Smooth muscle cell (in vitro differentiated cells): ENCODE data around the gene PCDHGA6. TPM values are rescaled to one million over a fixed set of nuclear protein-coding genes. Genes with fewer than 3 reads are reported as not detected.
"Not testable (repeated sequence)": the region's sequence is repeated elsewhere in the genome, so short reads cannot be mapped to it uniquely, and the experiment has no call there.

Experiments used
- DNase-seq: peaks from one replicate; lab custom pipeline; 2025; ENCODE audit not compliant: unreplicated experiment; lab: John Stamatoyannopoulos, UW
- H2AFZ ChIP-seq: fragments of 200-600 bp; sonication (generic); 2 replicates; pipeline ENCODE4 v1.6.0; 2016; ENCODE audit warnings: antibody characterized with exemption, low read depth, mild to moderate bottlenecking
- H3F3A ChIP-seq: fragments of 200-600 bp; sonication (generic); 2 replicates; pipeline ENCODE4 v1.6.0; 2017; ENCODE audit warnings: antibody characterized with exemption, low read depth
- H3K27ac ChIP-seq: fragments of 200-600 bp; sonication (generic); 2 replicates; pipeline ENCODE4 v1.5.1; 2016; ENCODE audit warnings: low read depth, mild to moderate bottlenecking
- H3K27me3 ChIP-seq: fragments of 200-600 bp; sonication (generic); 2 replicates; pipeline ENCODE4 v1.6.1; 2016; ENCODE audit warnings: low read depth, mild to moderate bottlenecking
- H3K36me3 ChIP-seq: fragments of 200-600 bp; sonication (generic); 2 replicates; pipeline ENCODE4 v1.5.1; 2016; ENCODE audit warnings: low read depth
- H3K4me1 ChIP-seq: fragments of 200-600 bp; sonication (generic); 2 replicates; pipeline ENCODE4 v1.5.1; 2016; ENCODE audit warnings: low read depth
- H3K4me2 ChIP-seq: fragments of 200-600 bp; sonication (generic); 2 replicates; pipeline ENCODE4 v1.6.0; 2016; ENCODE audit warnings: mild to moderate bottlenecking
- H3K4me3 ChIP-seq: fragments of 200-600 bp; sonication (generic); 2 replicates; pipeline ENCODE4 v1.5.1; 2016; ENCODE audit warnings: mild to moderate bottlenecking
- H3K79me2 ChIP-seq: fragments of 200-600 bp; sonication (generic); 2 replicates; pipeline ENCODE4 v1.6.0; 2016; ENCODE audit warnings: low read depth, mild to moderate bottlenecking
- H3K9ac ChIP-seq: fragments of 200-600 bp; sonication (generic); 2 replicates; pipeline ENCODE4 v1.6.0; 2016; ENCODE audit warnings: low read depth
- H3K9me3 ChIP-seq: fragments of 200-600 bp; sonication (generic); replicated peaks from 2 replicates; pipeline ENCODE4 v1.5.1; 2016; ENCODE audit warnings: low read depth
- H4K20me1 ChIP-seq: fragments of 200-600 bp; sonication (generic); 2 replicates; pipeline ENCODE4 v1.6.0; 2016; ENCODE audit warnings: low read depth
- CTCF ChIP-seq: fragments of 200-600 bp; sonication (generic); IDR thresholded peaks from 2 replicates; pipeline ENCODE4 v1.5.1; 2017; ENCODE audit warnings: borderline replicate concordance, mild to moderate bottlenecking, antibody characterized with exemption; ENCODE audit not compliant: insufficient read depth, poor library complexity, severe bottlenecking
- WGBS: methylation state at CpG from one replicate; pipeline ENCODE4 v1.1.7; 2016; ENCODE audit warnings: low lambda C conversion rate; 5-methylcytosine and 5-hydroxymethylcytosine counted together
- polyA plus RNA-seq: library from polyadenylated mRNA; unstranded; fragments of >200 nt; fragmentation: Nextera tagmentation; extraction: Ambion mirVana; gene quantifications from 2 replicates; pipeline ENCODE4 v1.2.1, GENCODE V29; 2016
- total RNA-seq: library from RNA; depleted of rRNA; stranded (reverse); fragments of >200 nt; gene quantifications from 2 replicates; pipeline ENCODE4 v1.2.3, GENCODE V29; 2014

Gene PCDHGA6
- total and polyA plus RNA-seq, 2 experiments from 2014 or later, result 0.27 TPM; not detected in 1

DNA sequence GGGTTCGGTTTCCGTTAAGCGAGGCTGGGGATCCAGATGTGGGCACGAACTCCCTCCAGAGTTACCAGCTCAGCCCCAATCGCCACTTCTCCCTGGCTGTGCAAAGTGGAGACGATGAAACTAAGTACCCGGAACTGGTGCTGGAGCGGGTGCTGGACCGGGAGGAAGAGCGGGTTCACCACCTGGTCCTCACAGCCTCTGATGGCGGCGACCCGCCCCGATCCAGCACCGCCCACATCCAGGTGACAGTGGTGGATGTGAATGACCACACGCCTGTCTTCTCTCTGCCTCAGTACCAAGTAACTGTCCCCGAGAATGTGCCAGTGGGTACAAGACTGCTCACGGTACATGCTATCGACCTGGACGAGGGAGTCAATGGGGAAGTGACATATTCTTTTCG is 9.7 kb downstream of the PCDHGA6 start:
- Histone ChIP-seq H3K4me3 (no peak overlapping the region), H3K36me3 (no peaks in the 10 kb centered on the region), H3K27me3 (no peaks in the 10 kb centered on the region), H3K27ac (no peak overlapping the region), H3F3A (no peaks in the 10 kb centered on the region), H3K79me2 (no peaks in the 10 kb centered on the region), H3K4me2 (no peak overlapping the region), H3K9ac (no peak overlapping the region), H3K4me1 (no peaks in the 10 kb centered on the region), H2AFZ (no peak overlapping the region), H4K20me1 (no peaks in the 10 kb centered on the region), H3K9me3 (peaks cover 2% of the 10 kb centered on the region)
- no peak for DNase-seq
- 95% methylated on average over 21 of the region's 21 CpGs for WGBS
- TF ChIP-seq CTCF, result no peak

GRCh38 chr5:141384471-141385267 is 11.0 kb downstream of the PCDHGA6 start:
- Histone ChIP-seq H3K9ac (no peak overlapping the region), H2AFZ (no peak overlapping the region), H3K79me2 (no peaks in the 10 kb centered on the region), H3K9me3 (peaks cover 8% of the 10 kb centered on the region), H3K4me3 (no peak overlapping the region), H3K27me3 (no peaks in the 10 kb centered on the region), H4K20me1 (no peaks in the 10 kb centered on the region), H3K36me3 (no peaks in the 10 kb centered on the region), H3F3A (no peaks in the 10 kb centered on the region), H3K4me2 (no peak overlapping the region), H3K27ac (no peak overlapping the region), H3K4me1 (no peaks in the 10 kb centered on the region)
- no peak for TF ChIP-seq CTCF
- no peak for DNase-seq
- 95% methylated on average over 43 of the region's 43 CpGs for WGBS

GRCh38 chr5:141387557-141388311 is 14.0 kb downstream of the PCDHGA6 start, which contains the start of gene PCDHGB4:
TSS of gene PCDHGB4 (plus strand) at chr5:141387698. CDS start at chr5:141387885, 187 bp downstream.
- H3K4me1 ChIP-seq, H3F3A ChIP-seq, H4K20me1 ChIP-seq, H3K27ac ChIP-seq, H3K9ac ChIP-seq, H3K27me3 ChIP-seq, DNase-seq: not testable (repeated sequence)
- H3K9me3 ChIP-seq, result peaks cover 39% of the 10 kb centered on the region
- peaks cover 11% of the 10 kb centered on the region for H3K79me2 ChIP-seq
- peak within 1 kb of the TSS; percentile 87 for H2AFZ ChIP-seq
- WGBS, result 22% methylated on average over 22 of the region's 40 CpGs
- H3K36me3 ChIP-seq, result peaks cover 29% of the 10 kb centered on the region
- H3K4me3 ChIP-seq, result peak within 1 kb of the TSS; percentile 67
- TF ChIP-seq CTCF, result peak; percentile 71
- peak within 1 kb of the TSS; percentile 82 for H3K4me2 ChIP-seq
